Endothelial cell of umbilical vein (primary cell): ENCODE results near the gene TXNDC9.

Experiments
- FOS ChIP-seq: IDR thresholded peaks from 2 replicates; pipeline ENCODE4 v1.6.1; 2011; ENCODE audit warnings: mild to moderate bottlenecking, low read length, moderate library complexity, borderline replicate concordance; ENCODE audit not compliant: insufficient read depth
- MYC ChIP-seq: IDR thresholded peaks from one replicate; pipeline ENCODE4 v1.6.1; 2011; ENCODE audit warnings: mild to moderate bottlenecking, low read depth, low read length
- TF ChIP-seq, protein P1 (sequence below), 2 donors: IDR thresholded peaks; 1 replicate in 1 of 2; 2 replicates in 1 of 2; pipeline ENCODE4 v1.5.1; 2011; ENCODE audit warnings: low read length in 2 of 2, mild to moderate bottlenecking in 2 of 2, moderate library complexity in 2 of 2, control low read depth in 1 of 2, inconsistent platforms in 1 of 2, low read depth in 1 of 2; ENCODE audit not compliant: insufficient read depth in 1 of 2; ENCODE audit errors: extremely low read depth in 1 of 2
- TF ChIP-seq, protein P2 (sequence below): IDR thresholded peaks from 2 replicates; pipeline ENCODE4 v1.6.1; 2011; ENCODE audit not compliant: insufficient read depth, insufficient read length

DNA sequence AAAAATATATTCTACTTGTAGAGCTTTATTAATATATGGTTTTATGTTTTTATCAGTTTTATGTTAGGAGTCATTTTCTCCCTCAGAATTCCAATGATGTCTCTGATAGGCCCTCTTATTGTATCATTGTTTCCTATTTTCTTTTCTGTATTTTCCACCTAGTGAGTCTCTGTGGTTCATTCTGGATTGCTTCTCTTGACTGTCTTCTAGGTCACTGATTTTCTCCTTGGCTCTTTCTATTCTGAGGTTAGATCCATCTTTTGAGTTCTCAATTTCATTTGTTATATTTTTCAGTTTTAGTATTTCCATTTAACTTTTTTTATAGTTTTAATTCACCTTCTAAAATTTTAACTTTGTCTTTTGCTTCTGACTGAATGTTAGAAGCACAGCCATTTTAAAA is 38.6 kb upstream of the TXNDC9 start:
- TF ChIP-seq, protein P1, sequence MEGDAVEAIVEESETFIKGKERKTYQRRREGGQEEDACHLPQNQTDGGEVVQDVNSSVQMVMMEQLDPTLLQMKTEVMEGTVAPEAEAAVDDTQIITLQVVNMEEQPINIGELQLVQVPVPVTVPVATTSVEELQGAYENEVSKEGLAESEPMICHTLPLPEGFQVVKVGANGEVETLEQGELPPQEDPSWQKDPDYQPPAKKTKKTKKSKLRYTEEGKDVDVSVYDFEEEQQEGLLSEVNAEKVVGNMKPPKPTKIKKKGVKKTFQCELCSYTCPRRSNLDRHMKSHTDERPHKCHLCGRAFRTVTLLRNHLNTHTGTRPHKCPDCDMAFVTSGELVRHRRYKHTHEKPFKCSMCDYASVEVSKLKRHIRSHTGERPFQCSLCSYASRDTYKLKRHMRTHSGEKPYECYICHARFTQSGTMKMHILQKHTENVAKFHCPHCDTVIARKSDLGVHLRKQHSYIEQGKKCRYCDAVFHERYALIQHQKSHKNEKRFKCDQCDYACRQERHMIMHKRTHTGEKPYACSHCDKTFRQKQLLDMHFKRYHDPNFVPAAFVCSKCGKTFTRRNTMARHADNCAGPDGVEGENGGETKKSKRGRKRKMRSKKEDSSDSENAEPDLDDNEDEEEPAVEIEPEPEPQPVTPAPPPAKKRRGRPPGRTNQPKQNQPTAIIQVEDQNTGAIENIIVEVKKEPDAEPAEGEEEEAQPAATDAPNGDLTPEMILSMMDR (IDR thresholded peaks at IDR 0.05; ENCODE audit: extremely low read depth in 1 of 2, insufficient read depth in 1 of 2, low read depth in 1 of 2, low read length in 2 of 2), result no peak
- TF ChIP-seq FOS (no peak), MYC (no peak)
- TF ChIP-seq, protein P2, sequence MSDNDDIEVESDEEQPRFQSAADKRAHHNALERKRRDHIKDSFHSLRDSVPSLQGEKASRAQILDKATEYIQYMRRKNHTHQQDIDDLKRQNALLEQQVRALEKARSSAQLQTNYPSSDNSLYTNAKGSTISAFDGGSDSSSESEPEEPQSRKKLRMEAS, result no peak
